Activated CD8-positive, alpha-beta memory T cell treated with anti-CD3 and anti-CD28 coated beads, Interleukin-2, amount 10 ng/mL, durations not matched to agents 7 days and 5 days (primary cell): ENCODE measurements around the gene SLIT2. TPM values are rescaled to one million over a fixed set of nuclear protein-coding genes. Genes with fewer than 3 reads are reported as not detected.

Experiments used
- ATAC-seq: fragments of 150-1000 bp; cut with Tn5 transposase; one replicate; pipeline ENCODE4 v1.10.0; 2021; ENCODE audit warnings: moderate library complexity
- CTCF ChIA-PET: fragments of 350-600 bp; sonication (Branson Sonifier 250); formaldehyde crosslinking; loops from one replicate; lab custom pipeline; 2021; ENCODE audit warnings: antibody characterized with exemption; lab: Charles Lee
- DNase-seq: peaks from one replicate; pipeline ENCODE4 v3.0.0-alpha.2; 2020
- H3K27ac Mint-ChIP-seq: one replicate; pipeline ENCODE4 v1.8.0; 2021; ENCODE audit warnings: mild to moderate bottlenecking, mixed read lengths
- H3K27me3 Mint-ChIP-seq: one replicate; pipeline ENCODE4 v1.8.0; 2021; ENCODE audit warnings: mixed read lengths
- H3K36me3 Mint-ChIP-seq: one replicate; pipeline ENCODE4 v1.8.0; 2021; ENCODE audit warnings: mild to moderate bottlenecking, mixed read lengths
- H3K4me1 Mint-ChIP-seq: one replicate; pipeline ENCODE4 v1.8.0; 2021; ENCODE audit warnings: mixed read lengths
- H3K4me3 Mint-ChIP-seq: one replicate; pipeline ENCODE4 v1.8.0; 2021; ENCODE audit warnings: mild to moderate bottlenecking, moderate library complexity, mixed read lengths
- H3K9me3 Mint-ChIP-seq: one replicate; pipeline ENCODE4 v1.8.0; 2022; ENCODE audit warnings: low read depth, mixed read lengths
- total RNA-seq, 2 experiments: library from RNA; stranded (reverse); gene quantifications; one replicate each; pipeline ENCODE4 v1.2.3, GENCODE V29; 2021

Gene SLIT2
- total RNA-seq, 2 experiments from 2014 or later, result not detected

GRCh38 chr4:20273793-20274192 lies 22.1 kb downstream of the SLIT2 start:
- Mint-ChIP-seq H3K27me3 (no peaks in the 10 kb centered on the region), H3K4me3 (no peak overlapping the region), H3K9me3 (no peaks in the 10 kb centered on the region), H3K4me1 (no peaks in the 10 kb centered on the region), H3K27ac (no peak overlapping the region), H3K36me3 (no peaks in the 10 kb centered on the region)
- DNase-seq (no peak), ATAC-seq (no peak)
- CTCF ChIA-PET, result interaction anchor here (0.6 kb wide), 1 partner anchor 27 kb away, joined by 3 read pairs; no protein-coding TSS in a partner anchor

- DNase-seq (no peak), ATAC-seq (no peak)
- Mint-ChIP-seq H3K36me3 (no peaks in the 10 kb centered on the region), H3K27ac (no peak overlapping the region), H3K4me1 (no peaks in the 10 kb centered on the region), H3K27me3 (no peaks in the 10 kb centered on the region), H3K4me3 (no peak overlapping the region), H3K9me3 (no peaks in the 10 kb centered on the region)
- CTCF ChIA-PET, result no interaction called here
Observed at GRCh38 chr4:20276848-20277247, 25.1 kb downstream of the SLIT2 start.

- no peaks in the 10 kb centered on the region for H3K9me3 Mint-ChIP-seq
- H3K27me3 Mint-ChIP-seq, result no peaks in the 10 kb centered on the region
- CTCF ChIA-PET, result no interaction called here
- no peaks in the 10 kb centered on the region for H3K4me1 Mint-ChIP-seq
- ATAC-seq, result no peak
- no peak overlapping the region for H3K4me3 Mint-ChIP-seq
- no peak for DNase-seq
- no peak overlapping the region for H3K27ac Mint-ChIP-seq
- H3K36me3 Mint-ChIP-seq, result no peaks in the 10 kb centered on the region
Observed at GRCh38 chr4:20278195-20278594, 26.5 kb downstream of the SLIT2 start.

GRCh38 chr4:20279381-20279780 lies 27.7 kb downstream of the SLIT2 start:
- DNase-seq (no peak), ATAC-seq (no peak)
- Mint-ChIP-seq H3K4me3 (no peak overlapping the region), H3K27ac (no peak overlapping the region), H3K4me1 (no peaks in the 10 kb centered on the region), H3K9me3 (no peaks in the 10 kb centered on the region), H3K27me3 (no peaks in the 10 kb centered on the region), H3K36me3 (no peaks in the 10 kb centered on the region)
- CTCF ChIA-PET, result interaction anchor here (0.7 kb wide), 1 partner anchor 11 kb away, joined by 3 read pairs; no protein-coding TSS in a partner anchor

GRCh38 chr4:20281453-20281852 lies 29.7 kb downstream of the SLIT2 start:
- DNase-seq (no peak), ATAC-seq (no peak)
- Mint-ChIP-seq H3K9me3 (no peaks in the 10 kb centered on the region), H3K27me3 (no peaks in the 10 kb centered on the region), H3K4me1 (no peaks in the 10 kb centered on the region), H3K27ac (no peak overlapping the region), H3K36me3 (no peaks in the 10 kb centered on the region), H3K4me3 (no peak overlapping the region)
- CTCF ChIA-PET, result no interaction called here

- CTCF ChIA-PET, result no interaction called here
- H3K4me3 Mint-ChIP-seq, result no peak overlapping the region
- ATAC-seq (no peak), DNase-seq (no peak)
- no peaks in the 10 kb centered on the region for H3K4me1 Mint-ChIP-seq
- no peaks in the 10 kb centered on the region for H3K9me3 Mint-ChIP-seq
- H3K27ac Mint-ChIP-seq, result no peak overlapping the region
- no peaks in the 10 kb centered on the region for H3K27me3 Mint-ChIP-seq
- H3K36me3 Mint-ChIP-seq, result no peaks in the 10 kb centered on the region
Observed at GRCh38 chr4:20283039-20283438, 31.3 kb downstream of the SLIT2 start.

- Mint-ChIP-seq H3K4me3 (no peak overlapping the region), H3K27ac (no peak overlapping the region), H3K9me3 (no peaks in the 10 kb centered on the region), H3K27me3 (no peaks in the 10 kb centered on the region), H3K4me1 (no peaks in the 10 kb centered on the region), H3K36me3 (no peaks in the 10 kb centered on the region)
- ATAC-seq, result no peak
- no peak for DNase-seq
- CTCF ChIA-PET, result no interaction called here
Observed at GRCh38 chr4:20284990-20285389, 33.3 kb downstream of the SLIT2 start.

- Mint-ChIP-seq H3K4me1 (no peaks in the 10 kb centered on the region), H3K27ac (no peak overlapping the region), H3K4me3 (no peak overlapping the region), H3K9me3 (no peaks in the 10 kb centered on the region), H3K27me3 (no peaks in the 10 kb centered on the region), H3K36me3 (no peaks in the 10 kb centered on the region)
- CTCF ChIA-PET, result no interaction called here
- ATAC-seq, result no peak
- DNase-seq, result no peak
Observed at GRCh38 chr4:20287246-20287645, 35.5 kb downstream of the SLIT2 start.

GRCh38 chr4:20288047-20288650 lies 36.4 kb downstream of the SLIT2 start:
- CTCF ChIA-PET, result no interaction called here
- Mint-ChIP-seq H3K27ac (no peak overlapping the region), H3K36me3 (no peaks in the 10 kb centered on the region), H3K27me3 (no peaks in the 10 kb centered on the region), H3K9me3 (no peaks in the 10 kb centered on the region), H3K4me1 (no peaks in the 10 kb centered on the region), H3K4me3 (no peak overlapping the region)
- no peak for DNase-seq
- ATAC-seq, result no peak

GRCh38 chr4:20288846-20289512 lies 37.3 kb downstream of the SLIT2 start:
- CTCF ChIA-PET, result no interaction called here
- Mint-ChIP-seq H3K27ac (no peak overlapping the region), H3K9me3 (no peaks in the 10 kb centered on the region), H3K27me3 (no peaks in the 10 kb centered on the region), H3K4me1 (no peaks in the 10 kb centered on the region), H3K4me3 (no peak overlapping the region), H3K36me3 (no peaks in the 10 kb centered on the region)
- no peak for ATAC-seq
- DNase-seq, result no peak

GRCh38 chr4:20289782-20290181 lies 38.1 kb downstream of the SLIT2 start:
- H3K4me3 Mint-ChIP-seq, result no peak overlapping the region
- H3K36me3 Mint-ChIP-seq, result no peaks in the 10 kb centered on the region
- ATAC-seq (no peak), DNase-seq (no peak)
- H3K27ac Mint-ChIP-seq, result no peak overlapping the region
- H3K4me1 Mint-ChIP-seq, result no peaks in the 10 kb centered on the region
- H3K27me3 Mint-ChIP-seq, result no peaks in the 10 kb centered on the region
- no peaks in the 10 kb centered on the region for H3K9me3 Mint-ChIP-seq
- CTCF ChIA-PET, result no interaction called here

GRCh38 chr4:20292739-20293138 lies 41.0 kb downstream of the SLIT2 start:
- no peaks in the 10 kb centered on the region for H3K27me3 Mint-ChIP-seq
- CTCF ChIA-PET, result no interaction called here

GRCh38 chr4:20297261-20297660 lies 45.6 kb downstream of the SLIT2 start:
- H3K4me1 Mint-ChIP-seq, result no peaks in the 10 kb centered on the region
- DNase-seq, result no peak
- H3K9me3 Mint-ChIP-seq, result no peaks in the 10 kb centered on the region
- no peaks in the 10 kb centered on the region for H3K27me3 Mint-ChIP-seq
- CTCF ChIA-PET, result no interaction called here
- no peak overlapping the region for H3K27ac Mint-ChIP-seq
- ATAC-seq, result no peak
- H3K4me3 Mint-ChIP-seq, result no peak overlapping the region
- H3K36me3 Mint-ChIP-seq, result no peaks in the 10 kb centered on the region

More at GRCh38 chr4:20292739-20293138, 41.0 kb downstream of the SLIT2 start:
- no peak overlapping the region for H3K4me3 Mint-ChIP-seq
- DNase-seq (no peak), ATAC-seq (no peak)
- no peaks in the 10 kb centered on the region for H3K9me3 Mint-ChIP-seq
- no peaks in the 10 kb centered on the region for H3K36me3 Mint-ChIP-seq
- H3K27ac Mint-ChIP-seq, result no peak overlapping the region
- H3K4me1 Mint-ChIP-seq, result no peaks in the 10 kb centered on the region

GRCh38 chr4:20297783-20298182 lies 46.1 kb downstream of the SLIT2 start:
- no peak for ATAC-seq

More at GRCh38 chr4:20297783-20298182, 46.1 kb downstream of the SLIT2 start:
- Mint-ChIP-seq H3K4me1 (no peaks in the 10 kb centered on the region), H3K27ac (no peak overlapping the region), H3K9me3 (no peaks in the 10 kb centered on the region), H3K4me3 (no peak overlapping the region), H3K27me3 (no peaks in the 10 kb centered on the region), H3K36me3 (no peaks in the 10 kb centered on the region)
- DNase-seq, result no peak
- CTCF ChIA-PET, result no interaction called here
